GM21717 (cell line): ENCODE results near the gene LAMA5.
A peak's percentile ranks its signal among the peaks of the same experiment; 100 is the strongest.

ENCODE experiments used
- ATAC-seq: cut with Tn5 transposase; IDR thresholded peaks from one replicate; pipeline ENCODE4 v1.9.1; 2021; ENCODE audit warnings: mild to moderate bottlenecking, moderate library complexity; ENCODE audit not compliant: unreplicated experiment

The LAMA5 gene

DNA sequence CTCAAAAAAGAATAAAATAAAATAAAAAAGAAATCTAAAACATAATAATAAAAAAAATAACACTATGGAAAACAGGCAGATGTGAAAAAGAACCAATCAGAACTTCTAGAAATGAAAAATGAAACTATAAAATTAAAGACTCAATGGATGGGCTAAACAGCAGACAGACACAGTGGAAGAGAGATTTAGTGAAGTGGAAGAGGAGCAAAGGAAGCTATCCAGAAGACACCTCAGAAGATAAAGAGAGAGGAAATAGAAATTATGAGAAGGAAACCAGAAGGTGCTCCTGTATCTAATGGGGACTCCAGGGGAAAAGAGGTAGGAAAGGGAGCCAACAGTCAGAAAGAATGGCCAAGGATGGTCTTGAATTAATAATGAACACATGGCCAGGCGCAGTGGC is 18.5 kb downstream of the LAMA5 start:
- no peak for ATAC-seq

GRCh38 chr20:62347445-62347844 is 19.7 kb downstream of the LAMA5 start:
- no peak for ATAC-seq

DNA sequence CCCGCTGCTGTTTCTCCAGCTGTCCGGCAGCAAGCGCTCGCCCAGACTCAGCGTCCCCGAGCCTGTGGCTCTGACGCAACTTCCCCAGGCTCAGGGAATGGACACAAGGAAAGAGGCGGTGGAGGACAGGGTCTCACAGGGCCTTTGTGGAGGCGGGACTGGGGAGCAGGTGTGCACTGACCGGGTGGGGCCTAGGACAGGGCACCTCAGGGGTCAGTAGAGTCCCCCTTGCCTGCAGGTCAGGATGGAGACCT is 20.0 kb downstream of the LAMA5 start:
- ATAC-seq = no peak

- no peak for ATAC-seq
These were observed 20.5 kb downstream of the LAMA5 start for GRCh38 chr20:62346398-62347150.

GRCh38 chr20:62345681-62346370 is 21.3 kb downstream of the LAMA5 start:
- ATAC-seq = no peak

- ATAC-seq = no peak
These were observed 22.3 kb downstream of the LAMA5 start for GRCh38 chr20:62344782-62345181.

- no peak for ATAC-seq
These were observed 23.0 kb downstream of the LAMA5 start for GRCh38 chr20:62344092-62344491.

DNA sequence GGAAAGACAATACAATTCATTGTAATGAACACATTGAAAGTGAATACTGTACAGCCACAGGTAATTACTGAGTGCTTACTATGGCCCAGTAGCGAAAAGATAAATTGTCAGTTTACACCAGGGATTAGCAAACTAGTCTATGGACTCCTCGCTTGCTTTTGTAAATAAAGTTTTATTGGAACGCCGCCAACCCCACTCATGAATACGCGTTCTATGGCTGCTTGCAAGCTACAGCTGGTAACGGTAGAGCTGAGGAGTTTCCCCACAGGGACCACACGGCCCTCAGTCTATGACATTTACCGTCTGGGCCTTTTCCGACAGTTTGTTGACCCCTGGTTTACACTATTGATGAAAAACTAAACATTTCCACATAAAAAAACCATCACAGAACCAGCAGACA is 24.2 kb downstream of the LAMA5 start:
- ATAC-seq = no peak

DNA sequence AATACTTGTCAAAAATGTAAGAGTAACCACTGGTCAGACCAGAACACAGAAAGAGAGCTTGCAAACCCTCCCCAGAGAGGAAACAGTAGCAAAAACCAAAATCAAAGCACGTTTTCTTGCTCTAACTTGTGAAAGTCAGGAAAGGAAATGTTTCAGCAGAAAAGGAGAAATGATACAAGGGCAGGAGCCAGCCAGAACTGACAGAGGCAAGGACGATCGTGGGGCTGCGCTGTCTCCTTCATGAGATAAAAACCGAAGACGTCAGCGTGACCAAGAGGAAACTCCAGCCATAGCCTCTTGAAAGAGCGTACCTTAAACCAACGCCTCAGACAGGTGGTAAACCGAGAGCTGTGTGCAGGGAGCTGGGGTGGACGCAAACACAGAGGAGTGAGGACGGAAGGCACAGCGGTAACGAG is 27.5 kb downstream of the LAMA5 start:
- ATAC-seq = peak; percentile 67

GRCh38 chr20:62338294-62338620 is 28.9 kb downstream of the LAMA5 start:
- no peak for ATAC-seq

GRCh38 chr20:62337558-62338293 is 29.4 kb downstream of the LAMA5 start:
- peak; percentile 36 for ATAC-seq

- ATAC-seq = no peak
These were observed 30.1 kb downstream of the LAMA5 start for GRCh38 chr20:62336775-62337557.

- no peak for ATAC-seq
These were observed 30.8 kb downstream of the LAMA5 start for GRCh38 chr20:62336329-62336728.

GRCh38 chr20:62335532-62335931 is 31.6 kb downstream of the LAMA5 start:
- no peak for ATAC-seq

- ATAC-seq = no peak
These were observed 32.2 kb downstream of the LAMA5 start for GRCh38 chr20:62334881-62335280.

- ATAC-seq = no peak
These were observed 33.1 kb downstream of the LAMA5 start for GRCh38 chr20:62333820-62334595.

GRCh38 chr20:62332989-62333819 is 33.9 kb downstream of the LAMA5 start:
- no peak for ATAC-seq

- no peak for ATAC-seq
These were observed 34.7 kb downstream of the LAMA5 start for GRCh38 chr20:62332421-62332820.

DNA sequence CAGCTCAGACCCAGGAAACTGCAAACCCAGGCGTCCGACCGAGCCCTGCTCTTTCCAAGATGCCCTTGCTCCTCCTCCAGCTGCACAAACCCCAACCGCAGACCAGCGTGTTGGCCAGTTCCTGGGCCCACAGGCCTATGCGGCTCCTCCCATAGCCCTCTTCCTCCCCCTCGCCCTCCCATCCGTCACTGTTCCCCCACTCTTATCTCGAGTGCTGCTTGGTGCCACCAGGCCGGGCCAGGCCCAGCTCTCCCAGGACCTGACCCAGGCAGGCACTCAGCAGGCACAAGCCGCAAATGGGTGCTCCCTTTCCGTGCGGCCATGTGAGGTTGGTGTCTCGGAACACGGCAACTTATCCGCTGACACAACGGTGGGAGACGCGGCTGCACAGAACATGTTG is 35.8 kb downstream of the LAMA5 start:
- ATAC-seq = no peak
